Measurements from ENCODE around the gene PRSS22.

GRCh38 chr16:2820836-2821486 lies 37.0 kb downstream of the PRSS22 start:
- TF ChIP-seq RAD21 (IDR thresholded peaks at IDR 0.05; ENCODE audit: low read length), result no peak
- no peak for TF ChIP-seq CTCF (IDR thresholded peaks at IDR 0.05)
- no peak for TF ChIP-seq USF2 (IDR thresholded peaks at IDR 0.05; ENCODE audit: borderline replicate concordance, low read depth, low read length)
- no peak for TF ChIP-seq POLR2AphosphoS5 (IDR thresholded peaks at IDR 0.05; ENCODE audit: low read depth, low read length)
- no peak for TF ChIP-seq MEF2A (IDR thresholded peaks at IDR 0.05; ENCODE audit: borderline replicate concordance, low read depth)
- no peak for TF ChIP-seq GABPA (IDR thresholded peaks at IDR 0.05; ENCODE audit: low read depth)
- no peak for TF ChIP-seq TAF1 (IDR thresholded peaks at IDR 0.05; ENCODE audit: borderline replicate concordance, low read depth, low read length)

Data from SK-N-SH (cell line).